ENCODE data around the gene XPO5.

The XPO5 gene

GRCh38 chr6:43575772-43576551, at the start of gene XPO5, which contains the start of gene POLH:
TSS of gene XPO5 (minus strand) at chr6:43576038. CDS start at chr6:43575864, 174 bp downstream.
TSS of gene POLH (plus strand) at chr6:43576185. CDS start at chr6:43582320, 6,135 bp downstream.
- no peak for FAIRE-seq

GRCh38 chr6:43625393-43625992, 49.7 kb upstream of the XPO5 start:
- no peak for FAIRE-seq

- FAIRE-seq = no peak
Observed at GRCh38 chr6:43624786-43625288, 49.0 kb upstream of the XPO5 start.

GRCh38 chr6:43623880-43624785, 48.3 kb upstream of the XPO5 start:
- FAIRE-seq = no peak

- FAIRE-seq = no peak
Observed at GRCh38 chr6:43622541-43622940, 46.7 kb upstream of the XPO5 start.

- no peak for FAIRE-seq
Observed at GRCh38 chr6:43621836-43622180, 46.0 kb upstream of the XPO5 start.

GRCh38 chr6:43621078-43621835, 45.4 kb upstream of the XPO5 start:
- FAIRE-seq = no peak

GRCh38 chr6:43616725-43617472, 41.1 kb upstream of the XPO5 start:
- FAIRE-seq = no peak

GRCh38 chr6:43614396-43614730, 38.5 kb upstream of the XPO5 start:
- FAIRE-seq = no peak

- FAIRE-seq = no peak
Observed at GRCh38 chr6:43613721-43614395, 38.0 kb upstream of the XPO5 start.

GRCh38 chr6:43610431-43610830, 34.6 kb upstream of the XPO5 start:
- no peak for FAIRE-seq

GRCh38 chr6:43609402-43609801, 33.6 kb upstream of the XPO5 start:
- no peak for FAIRE-seq

- no peak for FAIRE-seq
Observed at GRCh38 chr6:43608807-43609206, 33.0 kb upstream of the XPO5 start.

GRCh38 chr6:43608310-43608763, 32.5 kb upstream of the XPO5 start:
- FAIRE-seq = peak; percentile 52

- no peak for FAIRE-seq
Observed at GRCh38 chr6:43606019-43606418, 30.2 kb upstream of the XPO5 start.

- FAIRE-seq = no peak
Observed at GRCh38 chr6:43604174-43604573, 28.3 kb upstream of the XPO5 start.

GRCh38 chr6:43600595-43600994, 24.8 kb upstream of the XPO5 start:
- FAIRE-seq = no peak

GRCh38 chr6:43593938-43594337, 18.1 kb upstream of the XPO5 start:
- no peak for FAIRE-seq

GRCh38 chr6:43589564-43589963, 13.7 kb upstream of the XPO5 start:
- FAIRE-seq = peak; percentile 14

- FAIRE-seq = no peak
Observed at GRCh38 chr6:43588194-43588593, 12.4 kb upstream of the XPO5 start.

- no peak for FAIRE-seq
Observed at GRCh38 chr6:43584892-43585570, 9.2 kb upstream of the XPO5 start.

All from A204.1 (cell line).